Kidney epithelial cell (primary cell): Measurements from ENCODE around the gene CFAP299. TPM values are rescaled to one million over a fixed set of nuclear protein-coding genes. Genes with fewer than 3 reads are reported as not detected.
A peak's percentile ranks its signal among the peaks of the same experiment; 100 is the strongest.

Experiments used
- DNase-seq: peaks from one replicate; pipeline ENCODE4 v3.0.0-alpha.2; 2010; ENCODE audit warnings: low read depth
- H3K27me3 ChIP-seq: 2 replicates; pipeline ENCODE4 v1.6.0; 2011; ENCODE audit warnings: low read length; ENCODE audit not compliant: control insufficient read depth, insufficient read depth
- H3K36me3 ChIP-seq: 2 replicates; pipeline ENCODE4 v1.5.1; 2011; ENCODE audit warnings: low read length; ENCODE audit not compliant: control insufficient read depth, insufficient read depth
- H3K4me3 ChIP-seq: 2 replicates; pipeline ENCODE4 v1.5.1; 2011; ENCODE audit warnings: low read depth, mild to moderate bottlenecking, control low read depth, low read length
- CTCF ChIP-seq: IDR thresholded peaks from 2 replicates; pipeline ENCODE4 v1.5.1; 2011; ENCODE audit warnings: mild to moderate bottlenecking, moderate library complexity, low read length, control low read depth, inconsistent platforms; ENCODE audit not compliant: insufficient read depth, poor library complexity, severe bottlenecking
- total RNA-seq: library from RNA; depleted of rRNA; stranded (reverse); fragments of >200 nt; gene quantifications from 2 replicates; pipeline ENCODE4 v1.2.3, GENCODE V29; 2015

Gene CFAP299
- total RNA-seq, 1 donor from 2014 or later = not detected

GRCh38 chr4:80610199-80610598 lies 274.7 kb downstream of the CFAP299 start:
- no peak for TF ChIP-seq CTCF
- H3K4me3 ChIP-seq = no peak overlapping the region
- no peaks in the 10 kb centered on the region for H3K36me3 ChIP-seq
- DNase-seq = no peak
- H3K27me3 ChIP-seq = no peaks in the 10 kb centered on the region

DNA sequence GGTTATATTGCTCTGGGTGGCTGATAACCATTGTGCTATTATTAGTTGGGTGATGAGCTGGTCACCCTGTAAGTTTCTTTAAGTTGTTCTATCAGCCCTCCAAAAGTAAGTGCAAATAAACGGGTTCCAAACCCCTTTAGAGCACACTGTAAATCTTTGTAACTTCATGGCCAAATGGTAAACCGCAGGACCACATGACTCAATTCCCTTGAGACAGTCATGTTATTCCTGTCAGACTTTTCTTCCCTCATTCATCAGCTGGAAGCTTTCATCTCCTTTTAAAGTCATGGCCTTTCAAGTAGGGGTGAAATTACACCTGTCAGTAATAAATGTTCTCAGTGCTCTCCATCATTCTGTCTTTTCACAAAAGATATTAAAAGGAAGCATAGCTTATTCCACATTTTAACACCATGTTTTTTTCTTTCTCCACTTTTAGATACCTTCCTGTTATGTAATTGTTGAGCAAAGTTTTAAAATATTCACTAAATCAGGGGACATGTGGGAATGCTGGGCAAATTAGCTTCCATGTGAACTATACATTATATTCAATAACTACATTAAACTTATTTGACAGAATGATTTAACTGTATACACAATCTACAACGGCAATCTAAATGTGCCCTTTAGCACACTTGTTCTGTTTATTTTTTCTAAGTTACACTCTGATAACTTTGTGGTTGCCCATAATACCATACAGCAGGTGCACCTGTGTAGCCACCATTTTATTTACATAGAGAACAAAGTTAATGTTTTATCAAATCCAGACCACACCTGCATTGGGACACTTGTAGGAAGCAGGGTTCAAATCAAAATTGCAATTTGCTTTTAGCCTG lies 275.5 kb downstream of the CFAP299 start:
- Histone ChIP-seq H3K27me3 (no peaks in the 10 kb centered on the region), H3K4me3 (no peak overlapping the region), H3K36me3 (no peaks in the 10 kb centered on the region)
- TF ChIP-seq CTCF = no peak
- peak; percentile 67 for DNase-seq

DNA sequence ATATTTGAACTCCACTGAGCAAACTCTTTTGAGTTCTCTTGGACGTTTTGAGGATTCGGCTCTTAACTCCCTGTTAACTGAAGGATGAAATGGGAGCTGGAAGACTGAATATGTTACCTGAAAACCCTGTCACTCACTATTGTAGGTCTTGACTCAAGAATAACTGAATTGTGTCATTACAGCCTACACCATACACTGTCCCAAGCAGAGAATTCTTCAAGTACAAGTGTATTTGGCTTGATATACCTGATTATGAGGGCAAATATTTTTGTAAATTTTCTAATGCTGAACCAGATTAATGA lies 276.1 kb downstream of the CFAP299 start:
- no peak for TF ChIP-seq CTCF
- no peaks in the 10 kb centered on the region for H3K36me3 ChIP-seq
- no peak for DNase-seq
- H3K4me3 ChIP-seq = no peak overlapping the region
- no peaks in the 10 kb centered on the region for H3K27me3 ChIP-seq

- no peak for TF ChIP-seq CTCF
- Histone ChIP-seq H3K27me3 (no peaks in the 10 kb centered on the region), H3K36me3 (no peaks in the 10 kb centered on the region), H3K4me3 (no peak overlapping the region)
- no peak for DNase-seq
Observed at GRCh38 chr4:80613470-80613869, 277.9 kb downstream of the CFAP299 start.

DNA sequence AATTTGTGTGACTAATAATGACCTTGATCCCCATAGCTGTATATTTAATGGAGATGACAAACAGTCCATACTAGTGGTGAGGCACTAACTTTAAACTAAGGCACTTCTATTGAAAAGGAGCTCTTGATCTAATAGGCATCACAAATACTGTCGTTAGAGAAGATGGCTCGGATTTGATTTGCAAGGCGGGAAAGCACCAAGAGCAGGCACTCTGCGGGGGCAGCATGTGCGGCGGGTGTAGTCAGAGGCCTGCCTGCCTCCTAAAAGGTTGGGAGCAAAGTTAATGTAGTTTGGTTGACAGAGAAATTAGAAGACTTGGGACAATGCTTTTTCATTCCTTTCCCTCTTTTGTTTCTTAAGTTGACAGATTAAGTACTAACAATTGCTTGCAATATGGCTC lies 278.8 kb downstream of the CFAP299 start:
- H3K36me3 ChIP-seq = no peaks in the 10 kb centered on the region
- no peak for DNase-seq
- H3K27me3 ChIP-seq = no peaks in the 10 kb centered on the region
- no peak overlapping the region for H3K4me3 ChIP-seq
- no peak for TF ChIP-seq CTCF

DNA sequence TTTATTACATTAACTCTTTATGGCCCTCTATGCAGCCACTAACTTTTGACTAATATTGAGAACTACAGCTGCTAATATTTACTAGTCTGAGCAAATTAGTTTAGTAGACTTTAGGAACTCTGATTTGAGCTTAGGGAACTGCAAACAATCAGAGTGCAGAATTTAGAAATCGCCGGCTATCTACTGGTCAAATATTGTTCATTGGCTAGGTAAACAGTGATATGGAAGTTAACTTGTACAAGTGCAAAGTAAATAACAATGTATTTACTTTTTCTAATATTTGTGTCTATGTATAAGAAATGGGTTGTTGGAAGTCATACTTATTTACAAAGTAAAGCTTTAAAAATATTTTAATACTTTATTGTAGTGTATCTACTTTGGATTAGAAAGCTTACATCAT lies 279.6 kb downstream of the CFAP299 start:
- TF ChIP-seq CTCF = no peak
- DNase-seq = no peak
- H3K27me3 ChIP-seq = no peaks in the 10 kb centered on the region
- H3K36me3 ChIP-seq = no peaks in the 10 kb centered on the region
- no peak overlapping the region for H3K4me3 ChIP-seq
